ENCODE data around the gene HS3ST4.

HS3ST4 gene

GRCh38 chr16:25897702-25898101, 205.9 kb downstream of the HS3ST4 start:
- no peak for DNase-seq

GRCh38 chr16:25905810-25906209, 214.1 kb downstream of the HS3ST4 start:
- DNase-seq: no peak

DNA sequence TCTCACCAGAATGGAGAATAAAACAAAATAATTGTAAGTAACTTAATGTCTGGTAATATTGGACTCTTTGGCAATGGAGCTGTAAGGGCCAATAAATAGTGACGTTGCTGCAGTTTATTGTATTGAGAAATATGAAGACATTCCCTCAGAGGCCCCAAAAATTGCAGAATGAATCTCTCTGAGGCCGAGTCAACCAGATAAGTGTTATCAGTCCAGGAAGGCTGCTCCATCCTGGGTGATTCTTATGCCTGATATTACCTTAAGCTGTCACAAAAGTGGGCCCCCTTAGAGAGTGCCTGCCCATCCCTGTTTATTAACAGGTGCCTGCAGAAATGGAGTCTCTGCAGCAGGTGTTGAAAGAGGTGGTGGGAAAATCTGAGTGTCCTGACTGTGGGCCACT, 219.2 kb downstream of the HS3ST4 start:
- no peak for DNase-seq

- no peak for DNase-seq
These were observed 220.6 kb downstream of the HS3ST4 start for GRCh38 chr16:25912321-25912720.

DNA sequence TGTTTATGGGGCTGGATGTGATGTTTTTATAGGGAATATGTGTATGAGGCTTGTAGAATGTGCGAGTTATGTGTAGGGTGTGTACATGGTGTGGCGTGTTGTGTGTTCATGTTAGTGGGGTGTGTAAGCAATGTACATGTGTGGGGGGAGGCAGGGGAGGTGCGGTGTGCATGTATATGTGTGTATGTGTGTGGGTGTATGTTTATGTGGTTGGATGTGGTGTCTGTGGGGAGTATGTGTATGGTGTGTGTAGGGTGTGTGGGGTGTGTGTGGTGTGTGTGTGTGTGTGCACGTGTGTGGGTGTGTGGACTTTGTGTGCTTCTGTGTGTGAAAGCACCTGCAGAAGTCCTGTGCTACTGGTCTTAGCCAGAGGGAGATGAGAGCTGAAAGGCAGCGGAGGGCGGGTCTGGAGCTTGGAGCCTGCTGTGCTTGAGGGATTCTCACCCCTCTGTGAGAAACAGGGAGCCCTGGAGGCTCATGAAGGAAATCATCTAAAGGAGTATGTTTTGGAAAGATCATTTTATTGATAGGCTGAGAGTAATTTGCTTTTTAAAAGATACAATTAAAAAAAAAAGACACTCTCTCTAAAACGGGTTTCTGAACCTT, 222.7 kb downstream of the HS3ST4 start:
- no peak for DNase-seq

DNA sequence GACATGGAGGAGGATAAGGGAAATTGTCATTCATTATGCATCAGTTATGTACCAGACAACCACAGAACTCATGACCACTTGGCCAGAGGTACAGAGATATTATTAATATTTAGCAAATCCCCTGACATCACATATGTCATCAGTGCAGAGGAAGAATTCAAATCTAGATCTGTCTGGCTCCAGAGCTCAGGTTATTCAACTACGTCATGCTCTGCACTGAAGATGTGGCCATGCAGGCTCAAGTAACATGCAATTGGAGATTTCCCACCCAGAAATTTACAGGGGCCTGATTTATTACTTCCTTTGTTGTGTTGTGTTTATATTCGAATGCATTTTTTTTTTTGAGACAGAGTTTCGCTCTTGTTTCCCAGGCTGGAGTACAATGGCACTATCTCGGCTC, 224.3 kb downstream of the HS3ST4 start:
- DNase-seq: no peak

DNA sequence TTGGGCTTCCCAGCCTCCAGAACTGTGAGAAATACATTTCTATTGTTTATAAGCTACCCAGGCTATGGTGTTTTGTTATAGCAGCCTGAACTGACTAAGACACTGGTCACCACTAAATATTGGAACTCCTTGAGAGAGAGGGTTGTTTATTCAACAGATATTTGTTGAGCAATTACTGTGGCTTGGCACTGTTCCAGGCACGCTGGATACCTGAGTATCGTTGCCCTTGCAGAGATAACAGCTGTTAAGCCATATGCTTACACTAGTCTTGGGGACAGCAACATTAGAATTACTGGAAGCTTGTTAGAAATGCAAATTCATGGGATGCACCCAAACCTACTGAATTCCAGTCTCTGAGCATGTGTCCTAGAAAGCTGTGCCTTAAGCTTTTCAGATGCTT, 230.7 kb downstream of the HS3ST4 start:
- no peak for DNase-seq

- DNase-seq: no peak
These were observed 233.7 kb downstream of the HS3ST4 start for GRCh38 chr16:25925421-25925820.

- DNase-seq: no peak
These were observed 239.8 kb downstream of the HS3ST4 start for GRCh38 chr16:25931473-25932035.

- peak; percentile 1 for DNase-seq
These were observed 250.2 kb downstream of the HS3ST4 start for GRCh38 chr16:25941800-25942499.

GRCh38 chr16:25950586-25951281, 259.0 kb downstream of the HS3ST4 start:
- DNase-seq: no peak

DNA sequence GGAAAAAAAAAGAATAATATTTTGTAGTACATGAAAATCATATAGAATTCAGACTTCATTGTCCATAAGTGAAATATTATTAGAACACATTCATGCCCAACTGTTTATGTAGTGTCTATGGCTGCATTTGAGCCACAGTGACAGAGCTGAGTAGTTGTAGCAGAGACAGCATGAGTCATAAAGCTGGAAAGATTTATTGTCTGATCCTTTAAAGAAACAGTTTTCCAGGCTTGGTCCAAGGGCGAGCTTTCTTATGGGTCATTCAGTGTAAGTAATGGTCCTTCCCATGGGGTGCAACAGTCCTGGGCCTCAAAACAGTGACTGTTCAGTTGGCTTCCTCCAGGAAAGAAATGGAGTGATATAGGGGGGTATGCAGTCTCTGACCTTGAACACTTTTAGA, 260.2 kb downstream of the HS3ST4 start:
- no peak for DNase-seq

DNA sequence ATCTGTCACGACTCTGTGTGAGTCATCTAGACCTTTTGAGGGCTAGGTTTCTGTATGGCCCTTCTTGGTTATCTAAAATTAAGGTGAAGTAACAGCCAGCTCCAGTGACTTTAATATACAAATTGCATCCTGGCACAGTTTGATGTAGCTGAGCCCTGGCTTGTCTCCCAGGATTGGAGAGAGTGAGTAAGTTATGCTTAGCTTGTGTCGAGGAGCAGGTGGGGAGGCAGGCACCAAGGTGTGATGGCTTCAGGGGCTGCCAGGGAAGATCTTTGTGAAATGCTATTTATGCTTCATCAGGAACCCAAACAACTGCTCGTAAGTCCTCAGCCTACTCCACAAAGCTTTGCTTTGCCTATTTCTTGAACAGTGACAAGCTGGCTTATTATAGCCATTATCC, 261.2 kb downstream of the HS3ST4 start:
- no peak for DNase-seq

DNA sequence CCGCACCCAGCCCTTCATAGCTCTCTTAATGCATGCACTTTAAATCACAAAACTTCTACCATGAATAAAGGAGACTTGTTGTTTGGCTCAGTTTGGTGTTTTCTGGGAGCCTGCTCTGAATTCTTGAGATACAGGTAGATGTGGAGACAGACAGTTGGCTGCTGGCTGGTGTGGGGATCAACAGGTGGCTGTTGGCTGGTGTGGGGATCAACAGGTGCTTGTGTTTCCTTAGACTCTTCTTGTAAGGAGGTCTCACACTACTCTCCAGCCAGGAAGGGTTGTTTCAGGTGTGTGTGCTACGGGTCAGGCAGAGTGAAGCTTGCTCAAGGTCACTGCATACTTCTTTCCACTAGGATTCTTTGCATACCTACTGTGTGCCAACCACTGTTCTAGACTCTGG, 265.9 kb downstream of the HS3ST4 start:
- no peak for DNase-seq

DNA sequence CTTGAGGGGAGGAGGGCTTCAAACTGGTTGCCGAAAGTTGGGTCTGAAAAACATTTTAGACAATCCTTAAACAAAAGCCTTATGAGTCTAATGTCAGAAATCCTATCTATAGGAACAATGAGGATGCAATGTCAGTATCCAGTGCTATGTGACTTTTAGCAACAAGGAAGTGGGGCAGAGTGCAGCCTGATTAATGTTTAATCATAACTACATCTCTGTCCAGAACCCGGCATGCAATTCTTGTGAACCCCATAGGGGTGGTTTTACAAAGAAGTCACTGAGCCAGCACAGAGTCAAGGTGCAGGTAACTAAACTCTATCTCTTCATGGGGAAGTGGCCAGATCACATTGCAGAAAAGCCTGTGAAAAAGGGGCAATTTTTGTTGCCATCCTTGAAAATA, 267.5 kb downstream of the HS3ST4 start:
- no peak for DNase-seq

- DNase-seq: no peak
These were observed 274.7 kb downstream of the HS3ST4 start for GRCh38 chr16:25966172-25967097.

GRCh38 chr16:25977121-25977520, 285.4 kb downstream of the HS3ST4 start:
- no peak for DNase-seq

DNA sequence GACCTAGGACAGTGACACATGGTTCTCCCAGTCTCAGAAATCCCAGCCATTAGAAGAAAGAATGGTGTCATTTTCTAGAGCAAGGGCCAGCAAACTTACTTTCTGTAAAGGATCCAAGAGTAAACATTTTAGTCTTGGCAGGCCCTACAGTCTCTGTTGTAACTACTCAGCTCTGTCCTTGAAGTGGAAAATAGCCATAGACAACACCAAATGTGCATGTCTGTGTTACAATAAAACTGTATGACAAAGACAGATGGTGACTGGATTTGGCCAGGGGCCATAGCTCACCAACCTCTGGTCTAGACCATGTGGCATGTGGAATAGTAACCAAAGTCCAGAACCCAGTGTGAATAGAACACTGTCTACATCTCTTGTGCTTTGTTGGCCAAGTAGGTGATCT, 286.5 kb downstream of the HS3ST4 start:
- no peak for DNase-seq

DNA sequence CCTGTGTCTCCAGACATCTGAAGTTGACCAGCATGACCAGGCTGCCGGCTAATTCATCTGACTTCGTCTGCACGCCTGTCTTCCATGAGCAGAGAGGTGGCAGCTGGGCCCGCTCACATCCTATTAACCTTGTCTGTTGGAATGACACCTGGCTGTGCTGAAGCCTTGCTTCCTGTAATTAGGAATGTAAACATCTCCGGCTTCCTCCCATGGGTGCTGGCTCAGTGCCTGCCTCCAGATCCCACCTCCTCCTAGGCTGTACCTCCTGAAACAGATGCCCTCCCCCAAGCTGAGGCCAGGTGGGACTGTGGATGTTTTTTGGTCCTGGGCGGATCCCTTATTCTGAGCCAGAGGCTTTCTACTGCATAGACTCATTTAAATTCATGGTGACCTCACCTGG, 296.3 kb downstream of the HS3ST4 start:
- no peak for DNase-seq

- no peak for DNase-seq
These were observed 297.1 kb downstream of the HS3ST4 start for GRCh38 chr16:25988882-25989281.

DNA sequence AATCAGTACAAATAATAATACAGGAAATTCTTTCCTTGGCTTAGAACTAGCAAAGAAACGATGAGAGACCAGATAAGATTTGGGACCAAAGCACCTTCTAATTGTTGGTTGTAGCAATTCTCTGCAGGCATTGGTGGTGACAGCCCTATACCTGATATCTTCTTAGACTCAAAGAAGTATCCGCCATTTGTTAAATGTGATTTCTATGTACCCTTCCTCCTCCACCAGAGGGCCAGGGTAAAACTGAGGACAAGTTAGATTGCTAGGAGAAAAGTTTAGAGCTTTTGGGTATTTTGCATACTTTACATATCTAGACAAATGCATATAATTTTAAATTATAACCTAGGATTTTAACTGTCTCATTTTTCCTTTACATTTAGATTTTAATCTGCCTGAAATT, 304.3 kb downstream of the HS3ST4 start:
- no peak for DNase-seq

GRCh38 chr16:26005336-26005735, 313.6 kb downstream of the HS3ST4 start:
- DNase-seq: no peak

DNA sequence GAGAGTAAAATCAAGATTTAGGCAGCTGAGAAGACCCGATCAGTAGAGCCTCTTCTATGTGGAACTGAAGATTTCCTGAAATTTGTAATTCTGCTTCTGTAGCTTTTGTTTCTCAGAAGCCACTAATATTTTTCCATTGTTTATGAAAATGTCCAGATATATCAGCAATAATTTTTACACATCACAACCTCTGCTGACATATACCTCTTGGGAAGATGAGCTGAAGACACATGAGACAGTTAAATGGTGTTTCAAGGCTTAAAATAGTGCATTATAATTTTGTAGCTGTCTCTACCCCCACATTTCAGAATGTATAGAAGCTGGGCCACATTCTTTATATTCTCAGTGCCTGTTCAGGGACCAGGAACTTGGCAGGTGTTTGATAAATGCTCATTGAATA, 320.6 kb downstream of the HS3ST4 start:
- no peak for DNase-seq
